HG03060 (cell line): Measurements from ENCODE around the gene PLCD3.
A peak's percentile ranks its signal among the peaks of the same experiment; 100 is the strongest.

Experiments used
- ATAC-seq: cut with Tn5 transposase; IDR thresholded peaks from one replicate; pipeline ENCODE4 v1.9.1; 2021; ENCODE audit warnings: low read depth, moderate number of reproducible peaks; ENCODE audit not compliant: unreplicated experiment

PLCD3 gene

DNA sequence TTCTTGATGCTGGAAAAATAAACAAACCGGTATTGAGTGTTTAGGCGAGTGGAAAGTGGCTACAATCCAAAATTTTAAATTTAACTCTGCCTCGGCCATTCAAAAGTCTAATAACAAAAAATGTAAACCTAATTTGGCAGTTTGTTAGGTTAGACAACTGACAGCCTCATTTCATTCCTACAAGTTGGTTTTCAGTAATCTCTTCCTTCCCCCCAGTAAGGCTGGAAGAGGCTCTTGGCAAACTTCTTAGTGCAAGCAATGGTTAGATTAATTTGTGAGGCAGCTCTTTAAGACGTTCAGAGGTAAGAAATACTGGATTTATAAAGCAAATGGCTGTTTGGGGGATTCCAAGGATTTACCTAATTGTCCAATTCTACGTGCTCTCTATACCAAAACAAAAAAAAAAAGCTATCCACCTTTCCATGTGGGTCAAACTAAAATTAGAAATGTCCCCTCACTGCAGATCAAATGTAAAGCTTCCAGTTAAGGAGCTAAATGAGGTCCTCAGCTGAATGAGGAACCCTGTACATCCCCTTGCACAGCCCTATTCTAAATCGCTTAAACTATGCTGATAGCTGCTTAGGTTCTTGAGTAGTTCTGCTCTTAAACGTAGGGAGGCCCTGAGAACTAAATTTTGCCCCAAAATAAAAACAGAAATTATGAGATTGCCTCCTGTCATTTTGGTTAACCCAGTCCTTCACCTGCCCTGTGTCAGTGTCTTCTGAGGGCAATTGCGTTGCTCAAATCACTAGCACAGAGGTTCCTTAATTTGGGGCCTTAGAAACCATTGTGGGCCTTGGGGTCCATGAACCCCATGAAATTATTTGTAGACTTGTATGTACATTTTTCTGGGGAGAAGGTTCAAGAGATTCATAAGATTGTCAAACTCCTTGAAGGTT, 18.8 kb upstream of the PLCD3 start:
- ATAC-seq: no peak

DNA sequence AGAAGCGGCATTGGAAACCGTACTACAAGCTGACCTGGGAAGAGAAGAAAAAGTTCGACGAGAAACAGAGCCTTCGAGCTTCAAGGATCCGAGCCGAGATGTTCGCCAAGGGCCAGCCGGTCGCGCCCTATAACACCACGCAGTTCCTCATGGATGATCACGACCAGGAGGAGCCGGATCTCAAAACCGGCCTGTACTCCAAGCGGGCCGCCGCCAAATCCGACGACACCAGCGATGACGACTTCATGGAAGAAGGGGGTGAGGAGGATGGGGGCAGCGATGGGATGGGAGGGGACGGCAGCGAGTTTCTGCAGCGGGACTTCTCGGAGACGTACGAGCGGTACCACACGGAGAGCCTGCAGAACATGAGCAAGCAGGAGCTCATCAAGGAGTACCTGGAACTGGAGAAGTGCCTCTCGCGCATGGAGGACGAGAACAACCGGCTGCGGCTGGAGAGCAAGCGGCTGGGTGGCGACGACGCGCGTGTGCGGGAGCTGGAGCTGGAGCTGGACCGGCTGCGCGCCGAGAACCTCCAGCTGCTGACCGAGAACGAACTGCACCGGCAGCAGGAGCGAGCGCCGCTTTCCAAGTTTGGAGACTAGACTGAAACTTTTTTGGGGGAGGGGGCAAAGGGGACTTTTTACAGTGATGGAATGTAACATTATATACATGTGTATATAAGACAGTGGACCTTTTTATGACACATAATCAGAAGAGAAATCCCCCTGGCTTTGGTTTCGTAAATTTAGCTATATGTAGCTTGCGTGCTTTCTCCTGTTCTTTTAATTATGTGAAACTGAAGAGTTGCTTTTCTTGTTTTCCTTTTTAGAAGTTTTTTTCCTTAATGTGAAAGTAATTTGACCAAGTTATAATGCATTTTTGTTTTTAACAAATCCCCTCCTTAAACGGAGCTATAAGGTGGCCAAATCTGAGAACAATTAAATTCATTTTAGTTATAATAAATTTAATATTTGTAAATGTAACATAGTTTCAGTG, 17.7 kb upstream of the PLCD3 start:
- no peak for ATAC-seq

DNA sequence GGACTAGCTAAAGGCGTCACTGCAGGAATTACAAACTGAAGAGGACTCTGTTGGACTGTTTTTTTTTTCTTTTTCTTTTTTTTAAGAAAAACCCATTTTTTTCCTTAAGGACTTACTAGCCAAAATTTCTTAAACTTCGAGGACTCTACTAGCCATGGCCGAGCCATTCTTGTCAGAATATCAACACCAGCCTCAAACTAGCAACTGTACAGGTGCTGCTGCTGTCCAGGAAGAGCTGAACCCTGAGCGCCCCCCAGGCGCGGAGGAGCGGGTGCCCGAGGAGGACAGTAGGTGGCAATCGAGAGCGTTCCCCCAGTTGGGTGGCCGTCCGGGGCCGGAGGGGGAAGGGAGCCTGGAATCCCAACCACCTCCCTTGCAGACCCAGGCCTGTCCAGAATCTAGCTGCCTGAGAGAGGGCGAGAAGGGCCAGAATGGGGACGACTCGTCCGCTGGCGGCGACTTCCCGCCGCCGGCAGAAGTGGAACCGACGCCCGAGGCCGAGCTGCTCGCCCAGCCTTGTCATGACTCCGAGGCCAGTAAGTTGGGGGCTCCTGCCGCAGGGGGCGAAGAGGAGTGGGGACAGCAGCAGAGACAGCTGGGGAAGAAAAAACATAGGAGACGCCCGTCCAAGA, 16.8 kb upstream of the PLCD3 start:
- ATAC-seq: no peak

DNA sequence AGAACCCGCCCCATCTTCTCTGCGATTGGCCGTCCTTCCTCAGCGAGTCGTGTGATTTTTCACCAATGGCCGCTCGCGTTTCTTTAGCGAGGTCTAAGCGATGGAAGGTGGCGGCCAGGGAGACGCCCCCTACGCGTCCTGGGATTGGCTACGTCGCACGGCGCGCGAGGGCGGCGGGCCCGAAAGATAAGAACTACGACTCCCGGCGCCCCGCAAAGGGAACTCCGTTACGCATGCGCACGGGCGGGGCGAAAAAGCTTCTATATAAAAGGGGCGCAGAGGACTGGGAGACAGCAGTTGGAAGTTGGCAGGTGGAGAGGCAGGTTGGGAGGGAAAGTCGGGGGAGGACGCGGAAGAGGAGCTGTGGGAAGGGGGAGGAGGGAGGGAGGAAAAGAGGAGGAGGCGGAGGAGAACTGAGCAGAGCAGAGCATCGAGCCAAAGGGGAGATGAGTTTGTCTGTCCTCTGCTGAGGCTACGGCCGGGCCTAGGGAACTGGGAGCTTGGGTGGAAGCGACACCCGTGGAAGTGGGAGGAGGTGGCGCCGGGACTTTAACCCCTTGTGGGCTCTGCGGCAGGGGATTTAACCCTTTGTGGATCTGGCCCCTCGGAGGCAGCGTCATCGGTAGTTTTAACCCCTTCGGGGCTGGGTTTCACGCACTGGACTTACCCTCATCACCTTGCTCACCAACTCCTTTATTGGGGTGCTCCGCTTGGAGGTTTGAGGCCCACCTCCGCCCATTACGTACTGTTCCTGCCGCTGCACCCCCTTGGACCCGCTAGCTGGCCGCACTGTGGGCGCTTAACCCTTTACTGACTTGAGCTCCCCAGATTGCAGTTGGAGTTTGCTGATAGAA, 16.1 kb upstream of the PLCD3 start, which contains the start of gene HEXIM1:
Gene HEXIM1, plus strand, starts transcription at position 293 of the 854 bp plus-strand sequence. CDS start 716 bp downstream, outside the sequence.
- peak; percentile 49 for ATAC-seq

DNA sequence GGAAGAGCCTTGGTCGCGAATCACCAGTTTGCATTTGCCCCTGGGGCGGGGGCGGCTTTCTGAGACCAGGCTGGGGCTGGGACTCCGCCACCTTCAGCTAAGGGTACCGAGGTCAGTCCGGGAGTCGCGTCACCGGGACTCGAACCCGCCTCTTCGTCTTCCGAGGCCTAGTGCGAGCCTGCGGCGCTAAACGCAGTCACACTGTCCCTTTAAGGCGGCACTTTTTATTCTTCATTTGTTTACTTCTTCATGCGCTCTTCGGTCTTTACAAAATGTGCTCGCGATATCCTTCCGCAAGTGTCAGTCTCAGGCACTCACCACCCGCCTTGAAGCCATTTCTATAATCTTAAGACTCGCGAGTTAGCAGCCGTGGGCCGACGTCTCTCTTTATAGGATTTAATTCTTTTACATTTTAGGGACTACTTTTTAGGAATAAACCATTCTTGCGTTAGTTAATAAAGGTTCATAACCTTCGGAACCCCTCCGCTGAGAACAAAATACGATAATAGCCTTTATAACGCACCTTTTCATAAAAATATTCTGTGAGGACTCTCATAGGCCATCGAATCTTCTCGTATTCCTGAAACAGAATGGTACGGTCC, 15.4 kb upstream of the PLCD3 start:
- no peak for ATAC-seq

DNA sequence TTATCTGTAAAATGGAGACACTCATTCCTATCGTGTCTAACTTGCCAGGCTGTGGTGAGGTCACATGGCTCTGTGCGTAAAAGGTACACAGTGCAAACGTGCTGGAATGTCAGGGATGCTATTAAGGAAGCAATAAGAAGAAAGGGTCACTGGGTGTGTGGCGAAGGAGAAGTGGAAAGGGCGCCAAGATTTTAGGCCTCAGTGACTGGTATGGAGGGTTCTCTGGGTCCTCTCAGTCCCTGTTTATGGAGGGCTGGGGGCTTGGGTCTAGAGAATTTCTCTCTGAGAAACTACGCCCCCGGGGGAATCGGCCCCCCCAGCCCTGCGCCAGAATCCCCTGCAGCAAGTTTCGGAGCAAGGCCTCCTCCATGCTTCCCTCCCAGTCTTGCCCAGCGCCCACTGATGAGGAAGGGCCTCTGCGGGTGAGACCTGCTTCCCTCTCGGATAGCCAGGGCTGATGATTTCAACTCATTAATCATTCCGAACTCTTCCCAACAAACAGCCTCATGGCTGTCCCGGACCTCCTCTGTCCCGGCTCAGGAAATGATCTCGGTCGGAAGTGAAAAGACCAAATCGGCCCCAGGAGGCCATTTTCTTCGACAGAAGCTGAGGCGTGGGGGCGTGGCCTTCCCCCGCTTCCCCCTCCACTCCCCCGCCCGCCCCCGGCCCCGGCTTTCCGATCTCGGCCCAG, 14.7 kb upstream of the PLCD3 start:
- no peak for ATAC-seq

DNA sequence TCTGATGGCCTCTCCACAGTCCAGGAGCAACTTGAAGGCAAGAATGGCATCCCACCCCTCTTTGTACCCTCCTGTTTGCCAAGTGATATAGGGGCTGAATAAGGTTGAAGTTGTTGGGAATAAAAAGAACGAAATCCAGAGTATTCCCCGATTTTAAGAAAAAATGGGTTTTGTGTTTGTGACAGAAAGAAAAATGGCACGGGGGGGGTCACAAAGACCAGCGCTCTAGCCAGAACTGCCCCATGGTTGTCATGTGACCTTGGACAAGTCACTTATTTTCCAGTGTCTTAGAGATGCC, 14.2 kb upstream of the PLCD3 start:
- ATAC-seq: no peak

DNA sequence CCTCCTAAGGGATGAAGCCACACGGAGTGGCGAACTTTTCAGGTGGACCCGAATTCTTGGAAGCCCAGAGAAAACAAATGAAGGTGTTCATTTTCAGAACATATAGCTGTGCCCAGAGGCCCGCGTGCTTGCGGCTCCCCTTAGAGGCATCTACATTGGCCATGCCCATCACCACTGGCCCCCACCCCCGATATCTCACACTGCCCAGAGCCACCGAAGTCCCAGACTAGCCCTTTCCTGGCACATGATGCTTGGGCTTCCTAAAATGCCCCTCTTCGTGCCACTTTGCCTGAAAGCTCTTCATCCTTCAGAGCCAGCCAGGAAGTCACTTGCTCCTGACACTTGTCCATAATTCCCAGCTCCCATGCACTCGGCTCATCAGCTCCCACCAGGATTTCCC, 13.9 kb upstream of the PLCD3 start:
- no peak for ATAC-seq

DNA sequence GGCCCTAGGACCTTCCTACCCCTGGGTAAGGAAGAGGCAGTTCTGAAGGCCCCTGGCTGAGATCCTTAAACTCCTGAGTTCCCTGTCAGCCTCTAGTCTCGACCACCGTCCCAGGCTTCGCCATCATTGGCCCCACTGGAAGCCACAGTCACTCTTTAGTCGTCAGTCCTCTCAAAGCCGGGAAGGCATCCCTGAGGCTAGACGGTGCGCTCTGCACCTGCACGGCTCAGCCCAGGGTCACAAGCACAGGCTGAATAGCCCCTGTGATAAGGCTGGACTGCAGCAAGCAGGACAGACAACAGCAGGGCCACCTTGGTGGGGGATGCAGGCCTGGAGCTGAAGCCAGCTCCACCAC, 12.7 kb upstream of the PLCD3 start:
- ATAC-seq: no peak

DNA sequence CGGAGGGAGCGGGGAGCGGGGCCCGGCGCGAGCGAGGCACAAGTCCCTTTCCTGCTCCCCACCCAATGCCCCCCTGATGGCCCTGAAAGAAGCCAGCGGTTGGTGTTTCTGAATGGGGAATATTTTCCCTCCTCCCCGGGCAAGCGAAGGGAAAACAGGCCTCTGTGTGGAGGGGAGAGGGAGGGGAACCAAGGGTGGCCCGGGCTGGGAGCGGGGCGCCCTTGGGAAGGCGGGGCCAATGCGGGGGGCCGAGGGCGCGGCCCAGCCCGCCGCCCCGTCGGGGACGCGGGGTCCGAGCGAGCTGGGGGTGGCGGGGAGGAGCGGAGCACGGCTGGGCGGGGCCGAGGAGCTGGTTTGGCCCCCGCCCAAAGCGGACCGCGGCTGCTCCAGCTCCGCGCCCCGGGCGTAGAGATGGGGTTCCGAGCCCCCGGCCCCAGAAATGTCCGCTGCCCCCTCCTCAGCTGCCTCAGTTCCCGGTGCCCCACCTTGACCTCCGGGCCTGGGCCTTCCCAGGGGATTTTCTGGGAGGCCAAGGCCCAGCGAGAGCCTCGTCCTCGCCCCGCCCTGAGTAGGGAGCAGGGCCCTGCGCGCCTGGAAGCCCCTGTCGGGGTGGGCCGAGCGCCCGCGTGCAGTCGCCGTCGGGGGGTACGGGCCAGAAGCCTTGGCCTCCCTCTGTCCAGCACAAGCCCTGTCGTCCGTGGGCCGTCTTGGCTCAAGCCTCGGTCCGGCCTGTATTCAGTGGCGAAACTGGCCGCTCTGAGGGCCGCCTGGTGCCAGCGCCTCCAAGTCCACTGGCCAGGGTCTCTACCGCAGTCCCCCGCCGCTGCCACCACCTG, 12.1 kb upstream of the PLCD3 start:
- ATAC-seq: no peak

DNA sequence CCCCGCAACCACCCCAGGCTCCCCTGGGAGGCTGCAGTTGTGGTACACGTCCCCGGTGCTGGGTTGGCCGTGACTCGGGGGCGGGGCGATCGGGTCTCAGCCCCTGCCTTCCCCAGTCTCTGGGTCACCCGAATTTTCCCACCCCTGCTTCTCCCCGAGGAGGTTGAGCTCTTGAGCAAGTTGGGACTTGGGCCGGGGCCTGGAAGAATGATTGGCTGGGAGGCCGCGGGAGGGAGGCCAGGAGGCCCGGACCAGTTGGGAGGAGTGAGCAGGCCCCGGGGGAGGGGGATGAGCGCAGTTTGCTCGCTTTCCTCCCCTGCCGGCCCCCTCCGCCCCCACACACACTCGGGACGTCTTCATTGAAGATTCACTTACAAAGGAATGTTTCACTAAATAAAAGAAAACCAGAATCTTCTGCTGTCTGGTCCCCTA, 11.5 kb upstream of the PLCD3 start:
- ATAC-seq: no peak

DNA sequence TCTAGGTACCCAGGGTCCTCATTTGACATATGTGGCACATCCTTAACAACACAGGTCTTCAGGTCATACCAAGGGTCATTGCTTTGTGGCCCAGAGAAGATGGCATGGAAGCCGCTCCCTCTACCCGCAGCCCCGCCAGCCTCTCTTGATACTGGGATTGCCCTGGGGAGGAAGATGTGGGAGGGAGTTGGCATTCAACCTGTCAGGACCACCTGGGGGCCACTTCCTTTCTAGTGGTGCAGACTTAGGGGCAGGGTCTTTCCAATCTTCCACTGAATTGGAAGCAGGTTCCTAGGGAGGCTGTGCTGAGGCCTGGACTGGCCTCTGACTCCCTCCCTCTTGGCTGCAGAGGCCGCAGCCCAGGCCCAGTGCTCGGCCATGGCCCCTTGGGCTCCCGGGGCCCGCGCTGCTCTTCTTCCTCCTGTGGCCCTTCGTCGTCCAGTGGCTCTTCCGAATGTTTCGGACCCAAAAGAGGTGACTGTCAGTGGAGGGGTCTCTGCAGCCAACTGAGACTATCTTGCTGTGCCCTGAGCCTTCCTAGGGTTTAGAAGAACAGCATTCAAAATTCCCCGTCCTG, 10.9 kb upstream of the PLCD3 start:
- ATAC-seq: no peak

DNA sequence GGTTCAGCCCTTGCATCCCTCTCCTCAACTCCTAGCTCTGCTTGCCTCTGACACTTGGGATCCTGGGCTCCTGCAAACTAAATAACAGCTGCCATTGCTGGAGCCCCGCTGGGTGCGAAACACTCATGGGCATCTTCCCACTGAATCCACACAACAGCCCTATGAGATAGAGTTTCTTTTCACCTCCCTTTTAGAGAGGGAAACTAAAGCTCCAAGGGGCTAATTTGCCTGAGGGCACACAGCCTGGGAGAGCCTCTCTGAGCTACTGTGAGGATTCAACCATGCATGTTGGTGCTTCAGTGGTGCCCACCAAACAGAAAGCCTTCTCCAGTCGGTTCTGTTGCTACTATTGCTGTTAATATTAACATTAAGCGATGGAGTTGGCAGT, 7.2 kb upstream of the PLCD3 start:
- ATAC-seq: no peak

DNA sequence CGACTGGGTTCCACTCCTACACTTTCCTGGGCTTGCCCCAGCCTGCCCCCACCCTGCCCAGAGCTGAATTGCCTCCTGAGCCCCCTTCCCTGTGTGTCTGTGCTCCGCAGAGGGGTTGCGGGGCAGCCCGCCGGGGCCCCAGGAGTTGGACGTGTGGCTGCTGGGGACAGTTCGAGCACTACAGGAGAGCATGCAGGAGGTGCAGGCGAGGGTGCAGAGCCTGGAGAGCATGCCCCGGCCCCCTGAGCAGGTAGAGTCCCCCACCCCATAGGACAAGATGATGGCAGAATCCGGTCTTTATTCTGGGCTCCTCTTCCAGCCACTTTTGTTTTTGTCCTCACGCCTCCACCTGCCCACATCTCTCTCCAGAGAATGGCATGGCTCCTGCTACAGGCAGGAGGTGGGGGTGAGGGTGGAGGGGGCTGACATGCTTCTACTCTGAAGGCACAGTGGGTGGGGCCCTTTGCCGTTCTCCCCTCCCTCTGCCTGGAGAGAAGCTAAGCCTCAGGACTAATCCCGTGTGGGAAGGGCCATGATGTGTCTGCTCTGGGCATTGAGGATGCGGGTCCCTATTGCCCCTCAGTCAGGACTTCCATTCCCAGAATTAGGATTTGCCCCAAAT, 6.7 kb upstream of the PLCD3 start:
- ATAC-seq: no peak

DNA sequence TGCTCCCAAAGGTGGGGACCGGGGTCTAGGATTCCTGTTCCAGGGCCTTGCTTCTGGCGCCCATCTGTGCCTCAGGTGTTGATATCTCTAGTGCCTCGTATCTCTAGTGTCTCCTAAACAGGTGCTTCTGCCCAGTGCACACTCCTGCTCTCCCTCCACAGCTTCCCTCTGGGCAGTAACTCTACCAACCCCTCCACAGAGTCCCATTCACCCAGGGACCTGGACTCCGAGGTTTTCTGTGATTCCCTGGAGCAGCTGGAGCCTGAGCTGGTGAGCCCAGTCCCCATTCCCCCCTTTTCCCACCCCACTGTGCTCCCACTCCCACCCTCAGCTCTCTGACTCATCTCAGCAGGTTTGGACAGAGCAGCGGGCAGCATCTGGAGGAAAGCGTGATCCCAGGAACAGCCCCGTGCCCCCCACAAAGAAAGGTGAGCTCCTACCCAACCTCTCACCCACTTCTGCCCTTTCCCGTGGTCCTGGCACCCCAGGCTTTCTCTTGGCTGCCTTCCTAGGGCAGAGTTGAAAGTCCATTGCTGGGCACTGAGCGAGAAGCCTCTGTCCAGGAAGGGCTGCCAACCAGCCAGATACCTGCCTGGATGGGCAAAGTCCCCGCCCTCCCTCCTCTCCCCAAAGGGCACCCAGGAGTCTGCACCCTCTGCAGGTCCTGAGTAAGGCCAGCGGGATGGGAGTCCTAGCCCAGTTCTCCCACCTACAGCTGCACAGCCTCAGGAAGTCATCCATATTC, 5.4 kb upstream of the PLCD3 start:
- ATAC-seq: no peak

DNA sequence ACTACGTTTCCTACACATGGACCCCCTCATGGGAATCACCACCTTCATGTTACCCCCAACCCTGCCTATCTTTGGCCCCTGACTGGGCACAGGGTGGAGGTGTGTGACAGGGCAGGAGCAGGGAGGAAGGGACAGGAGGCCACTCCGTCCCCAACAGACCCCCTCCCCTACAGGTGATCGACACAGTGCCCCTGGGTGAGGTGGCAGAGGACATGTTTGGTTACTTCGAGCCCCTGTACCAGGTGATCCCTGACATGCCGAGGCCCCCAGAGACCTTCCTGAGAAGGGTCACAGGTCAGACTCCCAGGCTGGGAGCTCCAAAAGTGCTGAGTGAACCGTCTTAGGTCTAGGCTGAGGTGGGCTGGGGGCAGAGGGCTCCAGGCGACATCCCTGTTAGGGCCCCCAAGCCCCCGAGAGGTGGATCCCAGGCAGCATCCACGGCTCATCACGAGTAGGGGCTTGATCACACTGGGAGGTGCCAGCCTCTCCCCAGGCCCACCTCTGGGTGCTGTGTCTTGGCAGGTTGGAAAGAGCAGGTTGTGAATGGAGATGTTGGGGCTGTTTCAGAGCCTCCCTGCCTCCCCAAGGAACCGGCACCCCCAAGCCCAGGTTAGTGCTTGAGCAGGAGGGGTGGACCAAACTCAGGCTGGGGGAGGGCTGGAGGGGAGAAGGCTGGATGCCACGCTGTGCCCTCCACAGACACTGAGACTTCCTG, 4.7 kb upstream of the PLCD3 start:
- no peak for ATAC-seq
